GM12878 (cell line): ENCODE data around the gene KRTAP5-6. TPM values are rescaled to one million over a fixed set of nuclear protein-coding genes. Genes with fewer than 3 reads are reported as not detected.

ENCODE experiments used
- ATAC-seq: fragments of 200-7000 bp; cut with Tn5 transposase; 3 replicates; pipeline ENCODE4 v1.9.1; 2020; ENCODE audit warnings: mild to moderate bottlenecking, moderate library complexity
- BruUV-seq: library from RNA; stranded (reverse); fragments of 400-500 nt; replicated peaks from 2 replicates; lab custom pipeline; 2021; lab: Mats Ljungman, UMichigan
- CTCF ChIA-PET: fragments of 300-600 bp; sonication (Branson Sonifier 250); formaldehyde crosslinking; extraction: SDS; loops from one replicate; lab custom pipeline; 2021; ENCODE audit warnings: inconsistent platforms; lab: Yijun Ruan, JAX
- POLR2A ChIA-PET: fragments of 350-600 bp; formaldehyde crosslinking; extraction: SDS; loops from one replicate; lab custom pipeline; 2021; ENCODE audit warnings: inconsistent platforms; lab: Charles Lee
- RAD21 ChIA-PET: fragments of 300-600 bp; sonication (Branson Sonifier 250); formaldehyde crosslinking; loops from one replicate; lab custom pipeline; 2023; ENCODE audit warnings: antibody characterized with exemption; ENCODE audit not compliant: unreplicated experiment; lab: Charles Lee
- SMC1A ChIA-PET: fragments of 300-600 bp; sonication (Branson Sonifier 250); formaldehyde crosslinking; loops from one replicate; lab custom pipeline; 2023; ENCODE audit not compliant: unreplicated experiment, uncharacterized antibody; lab: Charles Lee
- DNase-seq: peaks from one replicate; pipeline ENCODE4 v3.0.0-alpha.2; 2011; ENCODE audit warnings: low read depth, low spot score
- FAIRE-seq: peaks from 3 replicates; lab custom pipeline; 2011; peaks lifted over from hg19 to GRCh38; lab: Jason Lieb, UNC
- H2AFZ ChIP-seq: 2 replicates; pipeline ENCODE4 v1.6.0; 2011; ENCODE audit warnings: low read depth, low read length, control low read depth; ENCODE audit not compliant: control insufficient read depth
- H3K27ac ChIP-seq: 2 replicates; pipeline ENCODE4 v1.5.1; 2011; ENCODE audit warnings: control low read depth; ENCODE audit not compliant: control insufficient read depth, insufficient read depth
- H3K27me3 ChIP-seq, 2 experiments: replicated peaks in 1 of 2; 2 replicates each; pipeline versions ENCODE4 v1.6.0 to v1.6.1; 2011; ENCODE audit warnings: low read length in 1 of 2; ENCODE audit not compliant: control insufficient read depth in 2 of 2, insufficient read depth in 2 of 2
- H3K36me3 ChIP-seq, 2 experiments: 2 replicates each; pipeline ENCODE4 v1.5.1; 2011; ENCODE audit warnings: low read length in 1 of 2; ENCODE audit not compliant: control insufficient read depth in 2 of 2, insufficient read depth in 2 of 2
- H3K4me1 ChIP-seq: 2 replicates; pipeline ENCODE4 v1.6.1; 2011; ENCODE audit warnings: mild to moderate bottlenecking, low read length, moderate library complexity, mixed read lengths; ENCODE audit not compliant: control insufficient read depth, insufficient read depth
- H3K4me2 ChIP-seq: 2 replicates; pipeline ENCODE4 v1.6.0; 2011; ENCODE audit warnings: control low read depth; ENCODE audit not compliant: control insufficient read depth, insufficient read depth
- H3K4me3 ChIP-seq: fragments of 200-600 bp; sonication (generic); 2 replicates; pipeline ENCODE4 v1.5.1; 2016
- H3K79me2 ChIP-seq: 2 replicates; pipeline ENCODE4 v1.6.0; 2011; ENCODE audit warnings: low read length; ENCODE audit not compliant: control insufficient read depth, insufficient read depth
- H3K9ac ChIP-seq: 2 replicates; pipeline ENCODE4 v1.8.0; 2011; ENCODE audit warnings: low read length, control low read depth, mixed read lengths; ENCODE audit not compliant: control insufficient read depth, insufficient read depth
- H3K9me3 ChIP-seq: replicated peaks from 3 replicates; pipeline ENCODE4 v1.5.1; 2011; ENCODE audit warnings: mild to moderate bottlenecking, low read length; ENCODE audit not compliant: control insufficient read depth, insufficient read depth
- H4K20me1 ChIP-seq: 2 replicates; pipeline ENCODE4 v1.6.0; 2011; ENCODE audit not compliant: control insufficient read depth, insufficient read depth
- CUX1 ChIP-seq: IDR thresholded peaks from 2 replicates; pipeline ENCODE4 v1.6.1; 2012; ENCODE audit warnings: improper control_type of control experiment, low read depth, low read length; ENCODE audit not compliant: insufficient replicate concordance
- ETV6 ChIP-seq, 2 experiments: fragments of 450-650 bp in 1 of 2; IDR thresholded peaks in 1 of 2; conservative IDR thresholded peaks in 1 of 2; 2 replicates each; pipeline ENCODE4 v1.6.1; 2014; ENCODE audit warnings: antibody characterized with exemption in 1 of 2, borderline replicate concordance in 1 of 2, low read depth in 1 of 2, mild to moderate bottlenecking in 1 of 2, moderate library complexity in 1 of 2
- GABPA ChIP-seq: IDR thresholded peaks from 2 replicates; pipeline ENCODE4 v1.6.1; 2014; ENCODE audit warnings: antibody characterized with exemption, low read depth, mild to moderate bottlenecking, inconsistent platforms
- ZNF207 ChIP-seq: fragments of 450-650 bp; IDR thresholded peaks from 2 replicates; pipeline ENCODE4 v1.6.1; 2014; ENCODE audit warnings: antibody characterized with exemption, mild to moderate bottlenecking, borderline replicate concordance
- WGBS: methylation state at CpG from one replicate; pipeline ENCODE4 v1.1.6; 2016; ENCODE audit warnings: low lambda C conversion rate; ENCODE audit not compliant: insufficient replicate concordance, insufficient coverage; ENCODE audit errors: missing lambda C conversion rate; 5-methylcytosine and 5-hydroxymethylcytosine counted together
- in situ Hi-C: fragments of 300-500 bp; cut with MboI; formaldehyde crosslinking; loops from 9 replicates; pipeline ENCODE4 v1.14.3; 2018; ENCODE audit warnings: mixed read lengths
- intact Hi-C: fragments of 100-400 bp; cut with micrococcal nuclease; formaldehyde crosslinking; loops from one replicate; pipeline ENCODE4 v1.14.2; 2022; ENCODE audit not compliant: unreplicated experiment
- polyA plus RNA-seq, 11 experiments: library from polyadenylated mRNA; depleted of rRNA in 4 of 11; unstranded in 6 of 11; stranded (reverse) in 5 of 11; fragments of >200 nt; fragmentation: Nextera tagmentation in 4 of 11; fragmentation: Illumina TruSeq in 1 of 11; extraction: Ambion mirVana in 4 of 11; extraction: Trizol in 1 of 11; gene quantifications; 1 replicate in 1 of 11; 2 replicates in 10 of 11; pipeline versions ENCODE4 v1.2.1 to v1.2.3, GENCODE V29; 2011 to 2016; ENCODE audit warnings: inconsistent platforms in 2 of 11, missing spikeins in 2 of 11, low read depth in 1 of 11
- total RNA-seq, 4 experiments: library from RNA; depleted of rRNA in 3 of 4; stranded (reverse); fragments of >200 nt in 3 of 4; fragmentation: Illumina TruSeq in 1 of 4; extraction: Trizol in 1 of 4; gene quantifications; 2 replicates each; pipeline versions ENCODE4 v1.2.1 to v1.2.3, GENCODE V29; 2013 to 2021

Gene KRTAP5-6
- total and polyA plus RNA-seq, 10 of the 15 experiments (the other 5 are each of a cell fraction or from before 2014, with no cell fraction given) = not detected

- Histone ChIP-seq H3K36me3 (no peaks in the 10 kb centered on the region), H3K4me3 (no peak overlapping the region), H3K9me3 (peaks cover 2% of the 10 kb centered on the region; the same call in 2 of the 3 replicates), H3K4me2 (no peak overlapping the region), H3K9ac (no peak overlapping the region), H3K79me2 (no peaks in the 10 kb centered on the region), H4K20me1 (no peaks in the 10 kb centered on the region), H3K27me3 (no peaks in the 10 kb centered on the region), H3K27ac (no peak overlapping the region), H3K4me1 (no peaks in the 10 kb centered on the region), H2AFZ (no peak overlapping the region)
- SMC1A ChIA-PET = no interaction called here
- 32% methylated on average over 3 of the region's 3 CpGs for WGBS
- RAD21 ChIA-PET = no interaction called here
- FAIRE-seq = no peak
- POLR2A ChIA-PET = no interaction called here
- ATAC-seq = no peak
- no peak for DNase-seq
- CTCF ChIA-PET = no interaction called here
- TF ChIP-seq GABPA = no peak
- TF ChIP-seq ZNF207 = no peak
- no peak for TF ChIP-seq CUX1
- no peak for TF ChIP-seq ETV6 (conservative IDR thresholded peaks at IDR 0.05 in 1 of 2, IDR thresholded peaks at IDR 0.05 in 1 of 2; ENCODE audit: borderline replicate concordance in 1 of 2, low read depth in 1 of 2)
- in situ Hi-C loops (no loop called here), intact Hi-C loops (no loop called here)
- no TSS peak for BruUV-seq
These were observed 39.5 kb downstream of the KRTAP5-6 start for GRCh38 chr11:1736447-1736992.
